Measurements from ENCODE around the gene PEX16.

Gene PEX16

DNA sequence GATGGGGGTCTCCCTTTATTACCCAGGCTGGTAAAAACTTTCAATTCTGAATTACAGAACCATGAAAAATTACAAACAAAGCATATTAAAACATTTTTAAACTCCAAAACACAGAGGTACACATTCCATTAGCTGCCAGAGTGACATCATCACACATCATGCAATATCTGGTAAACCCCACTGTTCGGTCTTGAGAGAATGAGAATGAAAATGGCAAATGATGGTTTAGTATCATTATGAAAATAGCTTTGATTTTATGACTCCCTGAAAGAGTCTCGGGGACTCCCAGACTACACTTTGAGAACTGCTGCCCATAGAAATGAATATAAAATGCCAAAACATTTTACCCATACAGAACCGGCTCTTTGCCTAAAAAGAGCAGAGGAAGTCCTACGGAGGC lies 23.6 kb upstream of the PEX16 start:
- Histone ChIP-seq H3K27me3 (ENCODE audit: insufficient read depth, poor library complexity, severe bottlenecking) (no peaks in the 10 kb centered on the region), H3K4me3 (replicated peaks; ENCODE audit: insufficient read depth, low read length) (no peak overlapping the region), H3K27ac (replicated peaks) (no peak overlapping the region)
- TF ChIP-seq SPI1 (IDR thresholded peaks at IDR 0.05; ENCODE audit: borderline replicate concordance, low read depth) (no peak), CTCF (IDR thresholded peaks at IDR 0.05; ENCODE audit: insufficient read depth, low read length) (no peak), GABPA (IDR thresholded peaks at IDR 0.05; ENCODE audit: low read depth) (no peak)
- no peak for DNase-seq (ENCODE audit: low read depth in 1 of 2, low spot score in 1 of 2)

DNA sequence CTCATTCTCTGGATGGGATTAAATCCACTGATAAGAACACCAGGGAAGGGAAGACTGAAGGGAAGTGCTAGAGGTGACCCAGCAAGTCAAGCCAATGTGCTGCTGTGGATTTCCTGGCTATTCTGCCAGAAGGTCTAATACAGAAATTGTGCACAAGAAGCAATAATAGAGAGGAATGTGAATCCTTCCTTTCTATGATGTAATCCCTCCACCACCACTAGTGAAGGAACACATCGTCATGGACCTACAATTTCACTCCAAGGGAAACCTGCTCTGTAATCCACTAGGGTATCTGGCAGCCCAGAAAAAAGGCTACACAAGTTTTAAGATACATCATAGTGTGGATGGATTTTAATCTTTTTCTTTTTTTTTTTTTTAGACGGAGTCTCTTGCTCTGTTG lies 22.2 kb upstream of the PEX16 start:
- no peak for DNase-seq (ENCODE audit: low read depth in 1 of 2, low spot score in 1 of 2)
- Histone ChIP-seq H3K27ac (replicated peaks) (no peak overlapping the region), H3K4me3 (replicated peaks; ENCODE audit: insufficient read depth, low read length) (no peak overlapping the region), H3K27me3 (ENCODE audit: insufficient read depth, poor library complexity, severe bottlenecking) (no peaks in the 10 kb centered on the region)
- TF ChIP-seq CTCF (IDR thresholded peaks at IDR 0.05; ENCODE audit: insufficient read depth, low read length) (no peak), SPI1 (IDR thresholded peaks at IDR 0.05; ENCODE audit: borderline replicate concordance, low read depth) (no peak), GABPA (IDR thresholded peaks at IDR 0.05; ENCODE audit: low read depth) (no peak), POLR2AphosphoS5 (IDR thresholded peaks at IDR 0.05; ENCODE audit: low read depth) (no peak)
- TF ChIP-seq, protein P1, sequence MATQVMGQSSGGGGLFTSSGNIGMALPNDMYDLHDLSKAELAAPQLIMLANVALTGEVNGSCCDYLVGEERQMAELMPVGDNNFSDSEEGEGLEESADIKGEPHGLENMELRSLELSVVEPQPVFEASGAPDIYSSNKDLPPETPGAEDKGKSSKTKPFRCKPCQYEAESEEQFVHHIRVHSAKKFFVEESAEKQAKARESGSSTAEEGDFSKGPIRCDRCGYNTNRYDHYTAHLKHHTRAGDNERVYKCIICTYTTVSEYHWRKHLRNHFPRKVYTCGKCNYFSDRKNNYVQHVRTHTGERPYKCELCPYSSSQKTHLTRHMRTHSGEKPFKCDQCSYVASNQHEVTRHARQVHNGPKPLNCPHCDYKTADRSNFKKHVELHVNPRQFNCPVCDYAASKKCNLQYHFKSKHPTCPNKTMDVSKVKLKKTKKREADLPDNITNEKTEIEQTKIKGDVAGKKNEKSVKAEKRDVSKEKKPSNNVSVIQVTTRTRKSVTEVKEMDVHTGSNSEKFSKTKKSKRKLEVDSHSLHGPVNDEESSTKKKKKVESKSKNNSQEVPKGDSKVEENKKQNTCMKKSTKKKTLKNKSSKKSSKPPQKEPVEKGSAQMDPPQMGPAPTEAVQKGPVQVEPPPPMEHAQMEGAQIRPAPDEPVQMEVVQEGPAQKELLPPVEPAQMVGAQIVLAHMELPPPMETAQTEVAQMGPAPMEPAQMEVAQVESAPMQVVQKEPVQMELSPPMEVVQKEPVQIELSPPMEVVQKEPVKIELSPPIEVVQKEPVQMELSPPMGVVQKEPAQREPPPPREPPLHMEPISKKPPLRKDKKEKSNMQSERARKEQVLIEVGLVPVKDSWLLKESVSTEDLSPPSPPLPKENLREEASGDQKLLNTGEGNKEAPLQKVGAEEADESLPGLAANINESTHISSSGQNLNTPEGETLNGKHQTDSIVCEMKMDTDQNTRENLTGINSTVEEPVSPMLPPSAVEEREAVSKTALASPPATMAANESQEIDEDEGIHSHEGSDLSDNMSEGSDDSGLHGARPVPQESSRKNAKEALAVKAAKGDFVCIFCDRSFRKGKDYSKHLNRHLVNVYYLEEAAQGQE (IDR thresholded peaks at IDR 0.05; ENCODE audit: insufficient replicate concordance, low read depth), result no peak

DNA sequence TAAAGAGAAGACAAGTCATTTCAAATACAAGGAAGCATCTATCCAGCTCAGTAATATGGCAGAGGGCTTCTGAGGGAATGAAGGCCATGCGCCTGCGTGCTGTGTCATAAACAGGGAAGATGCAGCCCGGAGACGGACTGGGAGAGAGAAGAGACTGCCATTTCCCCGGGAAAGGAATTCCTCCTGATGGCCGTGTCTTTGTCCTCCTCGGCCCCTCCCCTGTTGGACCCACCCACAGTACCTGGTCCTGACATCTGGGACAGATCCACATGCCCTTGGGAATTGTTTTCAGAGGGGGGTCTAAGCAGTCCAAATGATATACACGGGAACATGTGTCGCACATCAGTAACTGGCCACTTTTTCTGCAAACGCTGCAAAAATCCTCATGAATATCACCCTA lies 20.2 kb upstream of the PEX16 start:
- Histone ChIP-seq H3K27me3 (ENCODE audit: insufficient read depth, poor library complexity, severe bottlenecking) (no peaks in the 10 kb centered on the region), H3K4me3 (replicated peaks; ENCODE audit: insufficient read depth, low read length) (no peak overlapping the region), H3K27ac (replicated peaks) (no peak overlapping the region)
- DNase-seq (ENCODE audit: low read depth in 1 of 2, low spot score in 1 of 2), result no peak
- TF ChIP-seq CTCF (IDR thresholded peaks at IDR 0.05; ENCODE audit: insufficient read depth, low read length), result no peak
- TF ChIP-seq GABPA (IDR thresholded peaks at IDR 0.05; ENCODE audit: low read depth), result no peak
- TF ChIP-seq, protein P1 (IDR thresholded peaks at IDR 0.05; ENCODE audit: insufficient replicate concordance, low read depth), result no peak
- TF ChIP-seq SPI1 (IDR thresholded peaks at IDR 0.05; ENCODE audit: borderline replicate concordance, low read depth), result no peak
- no peak for TF ChIP-seq POLR2AphosphoS5 (IDR thresholded peaks at IDR 0.05; ENCODE audit: low read depth)

GRCh38 chr11:45936511-45937054 lies 18.9 kb upstream of the PEX16 start:
- Histone ChIP-seq H3K27me3 (ENCODE audit: insufficient read depth, poor library complexity, severe bottlenecking) (no peaks in the 10 kb centered on the region), H3K27ac (replicated peaks) (no peak overlapping the region), H3K4me3 (replicated peaks; ENCODE audit: insufficient read depth, low read length) (no peak overlapping the region)
- no peak for DNase-seq (ENCODE audit: low read depth in 1 of 2, low spot score in 1 of 2)
- no peak for TF ChIP-seq CTCF (IDR thresholded peaks at IDR 0.05; ENCODE audit: insufficient read depth, low read length)
- TF ChIP-seq SPI1 (IDR thresholded peaks at IDR 0.05; ENCODE audit: borderline replicate concordance, low read depth), result no peak
- TF ChIP-seq POLR2AphosphoS5 (IDR thresholded peaks at IDR 0.05; ENCODE audit: low read depth), result no peak
- TF ChIP-seq GABPA (IDR thresholded peaks at IDR 0.05; ENCODE audit: low read depth), result no peak
- TF ChIP-seq, protein P1 (IDR thresholded peaks at IDR 0.05; ENCODE audit: insufficient replicate concordance, low read depth), result no peak

Measured in HL-60 (cell line).